GM12892 (cell line): Measurements from ENCODE around the gene HERC3.

Source experiments
- POLR2A ChIP-seq: IDR thresholded peaks from 2 replicates; pipeline ENCODE4 v1.6.1; 2011; ENCODE audit warnings: low read depth, low read length, control low read depth
- POLR2AphosphoS5 ChIP-seq: IDR thresholded peaks from 2 replicates; pipeline ENCODE4 v1.6.1; 2011; ENCODE audit warnings: low read depth, low read length, control low read depth
- TAF1 ChIP-seq: IDR thresholded peaks from 2 replicates; pipeline ENCODE4 v1.6.1; 2011; ENCODE audit warnings: low read depth, mild to moderate bottlenecking, control low read depth, low read length, borderline replicate concordance

- no peak for TF ChIP-seq POLR2A
- TF ChIP-seq POLR2AphosphoS5 = no peak
- no peak for TF ChIP-seq TAF1
Measured at GRCh38 chr4:88621763-88622327, 29.6 kb downstream of the HERC3 start.
